ENCODE results near the gene PDCD11.

Gene PDCD11

GRCh38 chr10:103442031-103442461, 45.6 kb downstream of the PDCD11 start:
- TF ChIP-seq GATA2 (IDR thresholded peaks at IDR 0.05; ENCODE audit: low read depth, low read length) (no peak), GATA3 (IDR thresholded peaks at IDR 0.05; ENCODE audit: low read depth, low read length) (no peak)

DNA sequence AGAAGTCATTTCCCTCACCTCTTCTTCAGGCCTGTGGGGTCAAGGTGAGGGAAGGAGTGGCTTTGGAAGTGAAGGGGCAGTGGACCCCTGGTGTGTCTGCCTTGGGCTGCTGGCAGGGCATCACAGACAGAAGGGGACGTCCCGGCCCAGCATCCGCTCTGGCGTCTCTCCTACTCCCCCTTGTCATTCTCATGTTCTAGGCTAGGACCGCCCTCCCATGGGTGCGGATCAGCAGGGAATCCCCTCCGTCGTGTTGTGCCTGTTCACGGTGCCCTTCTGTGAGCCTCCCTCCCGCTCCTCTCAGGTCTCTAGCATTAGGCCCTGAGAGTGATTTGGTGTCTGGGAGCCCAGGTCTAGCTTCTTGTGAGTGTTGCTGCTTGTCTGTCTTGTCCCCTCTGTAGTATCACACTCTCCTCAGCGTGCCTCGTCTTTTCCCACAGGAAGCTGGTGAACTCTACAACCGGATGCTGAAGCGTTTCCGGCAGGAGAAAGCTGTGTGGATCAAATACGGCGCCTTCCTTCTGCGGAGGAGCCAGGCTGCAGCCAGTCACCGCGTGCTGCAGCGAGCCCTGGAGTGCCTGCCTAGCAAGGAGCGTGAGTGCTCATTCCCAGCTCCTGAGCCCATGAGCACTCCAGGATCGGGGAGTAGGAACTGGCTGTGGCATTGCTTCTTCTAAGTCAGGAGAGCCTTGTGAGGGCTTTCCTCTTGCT, 47.2 kb downstream of the PDCD11 start:
- TF ChIP-seq GATA2 (IDR thresholded peaks at IDR 0.05; ENCODE audit: low read depth, low read length), result no peak

DNA sequence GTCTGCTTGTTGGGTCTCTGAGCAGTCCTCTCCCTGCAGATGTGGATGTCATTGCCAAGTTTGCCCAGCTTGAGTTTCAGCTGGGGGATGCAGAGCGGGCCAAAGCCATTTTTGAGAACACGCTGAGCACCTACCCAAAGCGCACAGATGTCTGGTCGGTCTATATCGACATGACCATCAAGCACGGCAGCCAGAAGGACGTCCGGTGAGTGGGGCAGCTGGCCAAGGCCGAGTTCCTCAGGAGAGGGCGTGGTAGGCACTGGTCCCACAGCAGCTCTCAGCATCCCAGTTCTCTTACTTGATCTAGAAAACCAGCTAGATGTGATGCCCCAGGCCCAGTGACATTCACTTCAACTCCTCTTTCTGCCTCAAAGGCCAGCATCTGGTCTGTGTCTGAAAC, 48.1 kb downstream of the PDCD11 start:
- no peak for TF ChIP-seq GATA2 (IDR thresholded peaks at IDR 0.05; ENCODE audit: low read depth, low read length)
- TF ChIP-seq GATA3 (IDR thresholded peaks at IDR 0.05; ENCODE audit: low read depth, low read length), result no peak

DNA sequence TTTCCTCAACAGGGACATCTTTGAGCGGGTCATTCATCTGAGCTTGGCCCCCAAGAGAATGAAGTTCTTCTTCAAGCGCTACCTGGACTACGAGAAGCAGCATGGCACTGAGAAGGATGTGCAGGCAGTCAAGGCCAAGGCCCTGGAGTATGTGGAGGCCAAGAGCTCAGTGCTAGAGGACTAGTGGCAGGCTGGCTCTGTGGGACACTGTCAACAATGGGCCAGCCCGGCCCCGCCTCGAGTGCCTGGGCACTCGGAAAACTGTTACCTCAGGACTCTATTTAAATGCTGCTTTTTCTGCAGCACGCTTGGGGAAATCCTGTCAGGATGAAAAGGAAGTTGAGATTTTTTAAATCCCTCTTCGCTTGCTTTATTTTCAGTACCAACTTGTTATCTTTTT, 48.9 kb downstream of the PDCD11 start:
- TF ChIP-seq GATA2 (IDR thresholded peaks at IDR 0.05; ENCODE audit: low read depth, low read length) (no peak), GATA3 (IDR thresholded peaks at IDR 0.05; ENCODE audit: low read depth, low read length) (no peak)

DNA sequence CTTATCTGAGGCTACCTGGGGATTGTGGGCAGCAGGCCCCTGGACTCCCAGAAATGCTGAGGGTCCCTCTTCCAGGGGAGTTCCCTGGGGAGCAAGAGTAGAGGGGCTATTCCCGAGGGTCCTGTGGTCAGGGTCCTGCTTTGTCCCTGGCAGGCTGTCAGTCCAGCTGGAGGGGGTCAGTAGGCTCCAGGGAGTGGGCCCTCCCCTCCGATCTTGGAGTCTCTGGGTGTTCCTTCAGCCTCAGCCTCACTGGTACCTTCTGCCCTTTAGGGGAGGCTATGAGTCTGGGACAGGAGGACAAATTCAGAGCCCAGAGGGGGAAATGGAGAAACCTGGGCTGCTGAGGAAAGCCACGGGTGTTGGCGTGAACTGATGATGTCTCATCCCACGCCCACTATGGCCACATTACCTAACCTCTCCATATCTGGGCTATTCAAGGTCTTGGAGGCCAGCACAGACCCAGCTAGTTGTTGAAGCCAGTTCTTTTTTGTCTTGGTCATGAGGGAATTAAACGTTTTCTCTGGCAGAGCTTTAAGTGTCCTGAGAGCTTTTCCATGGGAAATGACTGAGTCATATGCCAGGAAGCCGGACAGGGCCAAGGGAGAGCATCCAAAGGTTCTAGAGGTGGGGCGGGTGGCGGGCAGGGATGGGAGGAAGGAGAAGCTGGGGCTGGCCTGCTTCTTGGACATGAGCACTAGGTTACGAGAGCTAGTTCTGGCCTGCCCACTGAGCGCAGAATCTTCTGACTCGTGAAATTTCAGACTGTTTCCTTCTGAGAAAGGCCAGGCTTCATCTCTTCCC, 49.5 kb downstream of the PDCD11 start:
- TF ChIP-seq GATA3 (IDR thresholded peaks at IDR 0.05; ENCODE audit: low read depth, low read length) (no peak), GATA2 (IDR thresholded peaks at IDR 0.05; ENCODE audit: low read depth, low read length) (no peak)

DNA sequence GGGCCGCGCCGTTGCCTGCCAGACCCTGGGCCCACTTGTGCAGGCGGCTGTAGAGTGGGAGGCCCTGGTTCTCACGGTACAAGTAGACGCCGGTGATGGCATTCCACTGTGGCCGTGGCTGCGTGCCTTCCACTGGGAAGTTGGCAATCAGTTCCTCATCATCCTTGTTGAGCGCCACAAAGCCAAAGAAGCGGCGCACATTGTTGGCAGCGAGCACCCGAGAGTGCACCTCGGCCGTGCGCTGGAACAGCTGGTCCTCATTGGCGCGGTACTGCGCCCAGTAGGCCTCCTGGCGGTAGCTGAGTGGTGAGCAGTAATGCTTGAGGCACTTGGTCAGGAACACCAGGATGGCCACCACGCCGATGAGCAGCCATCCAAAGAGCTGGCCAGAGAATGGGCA, 50.8 kb downstream of the PDCD11 start:
- TF ChIP-seq GATA3 (IDR thresholded peaks at IDR 0.05; ENCODE audit: low read depth, low read length) (no peak), GATA2 (IDR thresholded peaks at IDR 0.05; ENCODE audit: low read depth, low read length) (no peak)

DNA sequence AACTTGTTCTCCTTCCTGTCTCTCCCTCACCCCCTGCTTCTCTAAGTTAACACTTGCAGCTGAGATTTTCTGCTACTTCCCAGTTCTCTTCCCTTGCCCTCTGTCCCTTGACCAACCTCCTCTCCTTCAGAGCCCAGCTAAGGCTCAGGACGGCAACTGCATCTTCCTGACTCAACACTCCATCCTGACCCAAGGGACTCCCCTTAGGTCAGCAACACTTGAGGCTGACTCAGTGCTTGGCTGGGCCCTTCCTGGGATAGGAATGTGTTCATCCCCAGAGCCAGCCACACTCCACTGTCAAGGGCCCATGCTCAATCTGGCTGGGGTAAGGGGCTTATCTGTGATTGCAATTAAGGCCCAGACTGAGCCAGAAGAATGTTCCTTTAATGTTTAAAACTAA, 52.3 kb downstream of the PDCD11 start:
- no peak for TF ChIP-seq GATA2 (IDR thresholded peaks at IDR 0.05; ENCODE audit: low read depth, low read length)
- TF ChIP-seq GATA3 (IDR thresholded peaks at IDR 0.05; ENCODE audit: low read depth, low read length), result no peak

- no peak for TF ChIP-seq GATA2 (IDR thresholded peaks at IDR 0.05; ENCODE audit: low read depth, low read length)
- TF ChIP-seq GATA3 (IDR thresholded peaks at IDR 0.05; ENCODE audit: low read depth, low read length), result no peak
Observed at GRCh38 chr10:103449208-103450144, 53.0 kb downstream of the PDCD11 start.

DNA sequence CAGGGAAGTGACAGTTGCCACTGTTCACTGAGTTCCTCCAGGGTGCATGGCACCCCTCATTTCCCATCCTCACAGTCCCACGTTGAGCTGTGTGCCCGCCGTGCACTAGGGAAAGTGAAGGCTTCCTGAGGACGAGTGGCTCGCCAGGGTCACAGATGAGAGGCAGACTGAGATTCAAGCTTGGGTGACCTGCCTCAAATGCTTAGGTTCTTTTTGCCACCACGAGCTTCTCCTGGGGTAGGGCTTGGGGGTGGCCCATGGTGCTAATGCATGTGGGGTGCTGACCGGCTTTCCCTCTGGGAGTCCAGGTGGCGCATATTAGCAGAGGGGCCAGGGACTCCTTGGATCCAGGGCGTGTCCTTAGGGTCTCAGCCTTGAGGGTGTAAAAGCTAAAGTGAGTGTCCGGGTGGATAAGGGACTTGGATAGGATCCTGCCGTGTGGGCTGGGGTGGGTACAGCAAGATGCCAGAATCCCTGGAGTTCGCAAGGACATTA, 53.8 kb downstream of the PDCD11 start:
- no peak for TF ChIP-seq GATA3 (IDR thresholded peaks at IDR 0.05; ENCODE audit: low read depth, low read length)
- no peak for TF ChIP-seq GATA2 (IDR thresholded peaks at IDR 0.05; ENCODE audit: low read depth, low read length)

GRCh38 chr10:103451091-103451813, 54.8 kb downstream of the PDCD11 start:
- TF ChIP-seq GATA2 (IDR thresholded peaks at IDR 0.05; ENCODE audit: low read depth, low read length), result no peak
- no peak for TF ChIP-seq GATA3 (IDR thresholded peaks at IDR 0.05; ENCODE audit: low read depth, low read length)

DNA sequence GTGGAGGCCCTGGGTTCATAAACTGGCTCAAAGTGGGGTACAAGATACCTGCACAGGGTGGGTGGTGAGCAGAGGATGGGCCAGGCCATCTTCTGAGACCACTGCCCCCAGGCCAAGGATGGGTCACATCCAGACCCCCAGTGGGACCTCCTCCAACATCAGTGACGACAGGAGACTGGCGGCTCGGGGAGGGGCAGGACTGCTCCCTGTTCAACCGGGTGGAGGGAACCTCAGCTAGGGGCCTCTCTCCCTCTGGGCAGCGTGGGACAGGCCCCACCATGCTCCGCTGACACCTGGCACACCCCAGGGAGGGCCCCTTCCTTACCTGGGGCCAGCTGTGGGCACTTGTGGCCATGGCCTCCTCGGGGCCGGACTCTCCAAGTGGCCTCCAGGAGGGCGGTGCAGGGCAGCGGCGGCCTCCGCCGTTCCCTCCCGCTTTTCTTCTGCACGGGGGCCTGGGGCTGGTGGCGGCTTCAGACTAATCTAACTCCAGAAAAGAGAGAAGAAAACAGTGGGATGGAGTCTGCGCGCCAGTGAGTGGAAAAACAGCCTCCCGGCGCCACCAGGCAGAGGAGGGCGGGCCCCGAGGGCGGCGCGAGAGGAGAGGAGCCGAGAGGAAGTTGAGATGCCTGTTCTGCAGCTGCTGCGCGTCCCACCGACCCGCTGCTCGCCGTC, 55.5 kb downstream of the PDCD11 start, which contains the start of gene CALHM2:
Gene CALHM2, minus strand, starts transcription at position 540 of the 675 bp plus-strand sequence. CDS start 2,429 bp downstream, outside the sequence.
- TF ChIP-seq GATA2 (IDR thresholded peaks at IDR 0.05; ENCODE audit: low read depth, low read length) (no peak), GATA3 (IDR thresholded peaks at IDR 0.05; ENCODE audit: low read depth, low read length) (no peak)

GRCh38 chr10:103452506-103453230, 56.2 kb downstream of the PDCD11 start:
- TF ChIP-seq GATA2 (IDR thresholded peaks at IDR 0.05; ENCODE audit: low read depth, low read length), result no peak
- no peak for TF ChIP-seq GATA3 (IDR thresholded peaks at IDR 0.05; ENCODE audit: low read depth, low read length)

Data from SH-SY5Y (cell line).